H1 (cell line): ENCODE data around the gene ABI2. TPM values are rescaled to one million over a fixed set of nuclear protein-coding genes. Genes with fewer than 3 reads are reported as not detected.
A peak's percentile ranks its signal among the peaks of the same experiment; 100 is the strongest.

ENCODE experiments used
- CTCF ChIA-PET: fragments of 300-600 bp; sonication (Branson Sonifier 250); formaldehyde crosslinking; loops from one replicate; lab custom pipeline; 2021; ENCODE audit not compliant: partially characterized antibody; lab: Charles Lee
- POLR2A ChIA-PET: fragments of 300-600 bp; sonication (Branson Sonifier 250); formaldehyde crosslinking; loops from one replicate; lab custom pipeline; 2021; ENCODE audit warnings: inconsistent platforms; ENCODE audit not compliant: partially characterized antibody; lab: Charles Lee
- DNase-seq, 2 experiments: peaks; one replicate each; pipeline versions ENCODE4 v3.0.0 to v3.0.0-alpha.2; 2010 to 2022; ENCODE audit warnings: low spot score in 2 of 2, low read depth in 1 of 2, mixed read lengths in 1 of 2
- FAIRE-seq: peaks from 2 replicates; lab custom pipeline; 2011; peaks lifted over from hg19 to GRCh38; lab: Jason Lieb, UNC
- H2AFZ ChIP-seq: 2 replicates; pipeline ENCODE4 v1.8.1; 2012; ENCODE audit warnings: low read length, inconsistent platforms
- H2AK5ac ChIP-seq: 2 replicates; pipeline ENCODE4 v1.6.1; 2013; ENCODE audit warnings: low read depth, low read length
- H2BK120ac ChIP-seq: replicated peaks from 2 replicates; pipeline ENCODE3; 2013; ENCODE audit warnings: low read depth, low read length, inconsistent platforms
- H2BK12ac ChIP-seq: 2 replicates; pipeline ENCODE4 v1.6.1; 2013; ENCODE audit warnings: low read depth, low read length
- H2BK15ac ChIP-seq: 2 replicates; pipeline ENCODE4 v1.6.1; 2013; ENCODE audit warnings: low read length
- H2BK20ac ChIP-seq: 2 replicates; pipeline ENCODE4 v1.6.1; 2013; ENCODE audit warnings: low read length
- H2BK5ac ChIP-seq: 2 replicates; pipeline ENCODE4 v1.6.1; 2013; ENCODE audit warnings: low read depth, low read length
- H3K14ac ChIP-seq: 2 replicates; pipeline ENCODE4 v1.6.1; 2013; ENCODE audit warnings: inconsistent platforms; ENCODE audit not compliant: insufficient read length
- H3K18ac ChIP-seq: 2 replicates; pipeline ENCODE4 v1.6.1; 2013; ENCODE audit warnings: low read length; ENCODE audit errors: extremely low read depth
- H3K23ac ChIP-seq: 2 replicates; pipeline ENCODE4 v1.6.1; 2013; ENCODE audit warnings: inconsistent platforms; ENCODE audit not compliant: insufficient read length
- H3K23me2 ChIP-seq: 2 replicates; pipeline ENCODE4 v1.6.1; 2013; ENCODE audit warnings: low read depth, low read length
- H3K27ac ChIP-seq: 2 replicates; pipeline ENCODE4 v1.6.1; 2011; ENCODE audit warnings: low read depth, low read length, inconsistent platforms
- H3K27me3 ChIP-seq, 4 experiments: replicated peaks in 1 of 4; 1 replicate in 1 of 4; 2 replicates in 3 of 4; pipeline versions ENCODE4 v1.6.1 to v1.8.1; 2011 to 2013; ENCODE audit warnings: low read length in 3 of 4, mild to moderate bottlenecking in 3 of 4, inconsistent platforms in 2 of 4, mixed read lengths in 2 of 4, moderate library complexity in 1 of 4; ENCODE audit not compliant: control insufficient read depth in 3 of 4, insufficient read depth in 3 of 4; ENCODE audit errors: extremely low read depth in 1 of 4
- H3K36me3 ChIP-seq, 4 experiments: 2 replicates each; pipeline versions ENCODE4 v1.6.1 to v1.8.1; 2011 to 2013; ENCODE audit warnings: mild to moderate bottlenecking in 4 of 4, low read length in 3 of 4, moderate library complexity in 2 of 4, control low read depth in 1 of 4, inconsistent platforms in 1 of 4; ENCODE audit not compliant: insufficient read depth in 4 of 4, control insufficient read depth in 2 of 4
- H3K4ac ChIP-seq: replicated peaks from 2 replicates; pipeline ENCODE3; 2013; ENCODE audit warnings: low read length, low read depth, mixed read lengths, inconsistent platforms; ENCODE audit not compliant: insufficient read length
- H3K4me1 ChIP-seq, 4 experiments: replicated peaks in 1 of 4; 1 replicate in 1 of 4; 2 replicates in 3 of 4; pipeline versions ENCODE4 v1.6.1 to v1.8.1; 2011 to 2013; ENCODE audit warnings: low read length in 3 of 4, inconsistent platforms in 2 of 4, mixed read lengths in 1 of 4; ENCODE audit not compliant: insufficient read depth in 4 of 4, control insufficient read depth in 3 of 4
- H3K4me2 ChIP-seq, 2 experiments: 2 replicates each; pipeline versions ENCODE4 v1.6.1 to v1.8.1; 2011 to 2013; ENCODE audit warnings: low read depth in 2 of 2, low read length in 2 of 2, control low read depth in 1 of 2, inconsistent platforms in 1 of 2, mild to moderate bottlenecking in 1 of 2; ENCODE audit not compliant: insufficient read depth in 1 of 2
- H3K4me3 ChIP-seq, 4 experiments: fragments of 200-600, 300-600 bp in 1 of 4; sonication (generic), shearing (Covaris generic), sonication (Bioruptor Twin) in 1 of 4; 2 replicates each; pipeline versions ENCODE4 v1.5.1 to v1.8.1; 2011 to 2016; ENCODE audit warnings: low read length in 4 of 4, low read depth in 3 of 4, control low read depth in 2 of 4, inconsistent platforms in 2 of 4, mild to moderate bottlenecking in 2 of 4, mixed read lengths in 1 of 4, moderate library complexity in 1 of 4; ENCODE audit not compliant: insufficient read depth in 2 of 4; ENCODE audit errors: extremely low read depth in 1 of 4
- H3K56ac ChIP-seq: replicated peaks from 2 replicates; pipeline ENCODE3; 2013; ENCODE audit warnings: low read depth, mild to moderate bottlenecking, mixed read lengths, low read length, inconsistent platforms; ENCODE audit not compliant: insufficient read length
- H3K79me1 ChIP-seq: 2 replicates; pipeline ENCODE4 v1.6.1; 2013; ENCODE audit warnings: low read depth, low read length, control low read depth
- H3K79me2 ChIP-seq, 2 experiments: 2 replicates each; pipeline versions ENCODE4 v1.6.1 to v1.8.1; 2012 to 2013; ENCODE audit warnings: low read length in 2 of 2, mild to moderate bottlenecking in 2 of 2, inconsistent platforms in 1 of 2; ENCODE audit not compliant: insufficient read depth in 2 of 2, control insufficient read depth in 1 of 2
- H3K9ac ChIP-seq, 4 experiments: replicated peaks in 1 of 4; 1 replicate in 1 of 4; 2 replicates in 3 of 4; pipeline versions ENCODE4 v1.6.1 to v1.8.1; 2011 to 2013; ENCODE audit warnings: low read depth in 3 of 4, low read length in 3 of 4, control low read depth in 2 of 4, mild to moderate bottlenecking in 2 of 4, moderate library complexity in 2 of 4, inconsistent platforms in 1 of 4; ENCODE audit errors: extremely low read depth in 1 of 4
- H3K9me3 ChIP-seq, 2 experiments: 2 replicates each; pipeline versions ENCODE4 v1.6.1 to v1.8.1; 2012 to 2013; ENCODE audit warnings: mild to moderate bottlenecking in 2 of 2, moderate library complexity in 2 of 2, control low read depth in 1 of 2, inconsistent platforms in 1 of 2, low read depth in 1 of 2, low read length in 1 of 2, mixed read lengths in 1 of 2; ENCODE audit not compliant: insufficient read depth in 2 of 2
- H4K20me1 ChIP-seq, 2 experiments: replicated peaks in 1 of 2; 2 replicates each; pipeline versions ENCODE3 to v1.8.1; 2011 to 2013; ENCODE audit warnings: inconsistent platforms in 2 of 2, low read length in 2 of 2, mild to moderate bottlenecking in 1 of 2; ENCODE audit not compliant: insufficient read depth in 2 of 2, control insufficient read depth in 1 of 2
- H4K5ac ChIP-seq: 2 replicates; pipeline ENCODE4 v1.6.1; 2013; ENCODE audit warnings: low read length, low read depth, mixed read lengths, inconsistent platforms; ENCODE audit not compliant: insufficient read length
- H4K8ac ChIP-seq: 2 replicates; pipeline ENCODE4 v1.8.0; 2013; ENCODE audit warnings: mild to moderate bottlenecking, moderate library complexity, low read length, inconsistent platforms; ENCODE audit not compliant: insufficient read depth; ENCODE audit errors: extremely low read depth
- H4K91ac ChIP-seq: replicated peaks from 2 replicates; pipeline ENCODE3; 2013; ENCODE audit warnings: low read length, mixed read lengths, inconsistent platforms; ENCODE audit not compliant: insufficient read length
- CHD1 ChIP-seq: IDR thresholded peaks from 2 replicates; pipeline ENCODE4 v1.6.1; 2012; ENCODE audit warnings: low read depth, low read length, improper control_type of control experiment
- EGR1 ChIP-seq: IDR thresholded peaks from 2 replicates; pipeline ENCODE4 v1.6.1; 2011; ENCODE audit warnings: low read depth, low read length, borderline replicate concordance
- POLR2A ChIP-seq, 2 experiments: IDR thresholded peaks; 1 replicate in 1 of 2; 2 replicates in 1 of 2; pipeline ENCODE4 v1.6.1; 2011; ENCODE audit warnings: low read depth in 2 of 2, low read length in 2 of 2, mild to moderate bottlenecking in 2 of 2; ENCODE audit errors: control extremely low read depth in 1 of 2
- SAP30 ChIP-seq: fragments of 300-600 bp; sonication (generic); IDR thresholded peaks from 2 replicates; pipeline ENCODE4 v1.7.1; 2012; ENCODE audit warnings: low read length, moderate library complexity, mild to moderate bottlenecking, inconsistent platforms; ENCODE audit not compliant: insufficient read depth, insufficient replicate concordance
- SIRT6 ChIP-seq: IDR thresholded peaks from one replicate; pipeline ENCODE4 v1.7.1; 2012; ENCODE audit warnings: low read length, inconsistent platforms
- SIX5 ChIP-seq: IDR thresholded peaks from 2 replicates; pipeline ENCODE4 v1.6.1; 2011; ENCODE audit warnings: mild to moderate bottlenecking, low read depth, low read length
- SUZ12 ChIP-seq: fragments of 200-600 bp; sonication (generic); IDR thresholded peaks from 2 replicates; pipeline ENCODE4 v1.6.1; 2012; ENCODE audit warnings: mild to moderate bottlenecking, inconsistent platforms, low read length, moderate library complexity, mixed read lengths
- TAF1 ChIP-seq: IDR thresholded peaks from 2 replicates; pipeline ENCODE4 v1.6.1; 2011; ENCODE audit warnings: mild to moderate bottlenecking, low read depth, low read length
- WGBS, 2 experiments: shearing (Covaris generic) in 1 of 2; methylation state at CpG; one replicate each; pipeline versions ENCODE4 v1.1.6 to v1.1.7; 2013 to 2015; ENCODE audit warnings: low lambda C conversion rate in 2 of 2, mixed read lengths in 2 of 2, inconsistent platforms in 1 of 2, low coverage in 1 of 2, missing lambda C conversion rate in 1 of 2; ENCODE audit not compliant: insufficient replicate concordance in 2 of 2, insufficient coverage in 1 of 2, insufficient read length in 1 of 2; ENCODE audit errors: extremely low coverage in 1 of 2, missing lambda C conversion rate in 1 of 2; 5-methylcytosine and 5-hydroxymethylcytosine counted together
- polyA plus RNA-seq, 7 experiments: library from polyadenylated mRNA; depleted of rRNA in 3 of 7; stranded (reverse) in 5 of 7; unstranded in 2 of 7; fragments of >200 nt in 5 of 7; fragments of 200-250 nt in 2 of 7; gene quantifications; 1 replicate in 5 of 7; 2 replicates in 1 of 7; 4 replicates in 1 of 7; pipeline versions ENCODE4 v1.2.1 to v1.2.3, GENCODE V29; 2011 to 2013; ENCODE audit warnings: missing spikeins in 2 of 7, mixed read lengths in 2 of 7
- total RNA-seq: library from RNA; stranded (reverse); fragmentation: NEBNext Ultra II Directional; extraction: Animal tissue kit (Norgen Biotek cat#: 25700); gene quantifications from 2 replicates; pipeline ENCODE4 v1.2.1, GENCODE V29; 2021

Gene ABI2
- total and polyA plus RNA-seq, 2 of the 8 experiments (the other 6 are each of a cell fraction or from before 2014, with no cell fraction given), result 62.3 to 118 TPM

- Histone ChIP-seq H3K14ac (no peak overlapping the region), H3K4me3 (peak overlapping the region; percentile 84 to 99 (median 92)), H2BK15ac (no peak overlapping the region), H3K9me3 (no peaks in the 10 kb centered on the region), H3K4ac (no peak overlapping the region), H2BK12ac (no peak overlapping the region), H2AK5ac (no peak overlapping the region), H3K9ac (peak overlapping the region; percentile 78 to 90 (median 83)), H3K56ac (peak overlapping the region; percentile 46), H2BK5ac (no peak overlapping the region; the same call in 1 of the 2 replicates), H2AFZ (no peak overlapping the region), H3K23ac (no peak overlapping the region), H3K4me2 (peak overlapping the region; percentile 62 to 89), H4K8ac (no peak overlapping the region), H3K18ac (peak overlapping the region; percentile 79; the same call in 1 of the 2 replicates), H3K27ac (peak overlapping the region; percentile 83; the same call in 1 of the 2 replicates), H3K79me1 (no peaks in the 10 kb centered on the region; the same call in 1 of the 2 replicates), H3K23me2 (peaks cover 4% of the 10 kb centered on the region; the same call in 1 of the 2 replicates), H2BK120ac (no peak overlapping the region), H2BK20ac (no peak overlapping the region), H3K4me1 (peaks cover 0 to 2% (median 0%) of the 10 kb centered on the region in 4 experiments; a peak in 1 of 7 replicates), H3K79me2 (peaks cover 20 to 52% of the 10 kb centered on the region in 2 experiments), H4K5ac (peak overlapping the region; percentile 4), H4K91ac (no peak overlapping the region), H4K20me1 (peaks cover 1 to 3% of the 10 kb centered on the region in 2 experiments), H3K27me3 (no peaks in the 10 kb centered on the region), H3K36me3 (no peaks in the 10 kb centered on the region)
- WGBS, 2 experiments, result 8% methylated on average over 30 of the region's 31 CpGs; no CpG with 5 or more reads in 1 of the 2 experiments
- POLR2A ChIA-PET, result interaction anchor here (0.7 to 3.9 kb wide), 15 partner anchors 7 to 314 kb away, joined by 3 to 40 read pairs (median 4); partner anchors contain the start of genes CYP20A1 and NBEAL1
- TF ChIP-seq SIX5 (no peak), TAF1 (peak; percentile 56), SIRT6 (no peak), EGR1 (peak; percentile 99), CHD1 (0 out of 2 replicates have a peak, but pooled peaks have one; percentile 8), SUZ12 (no peak), POLR2A (IDR thresholded peaks at IDR 0.05; ENCODE audit: control extremely low read depth in 1 of 2, low read depth in 2 of 2, low read length in 2 of 2) (peak in 1 of 2 experiments; percentile 39; a peak in 2 of 3 replicates), SAP30 (peak; percentile 67)
- CTCF ChIA-PET, result interaction anchor here (0.7 to 0.9 kb wide), 2 partner anchors 12 to 46 kb away, joined by 3 read pairs; no protein-coding TSS in a partner anchor
- no peak for FAIRE-seq
- DNase-seq, result no peak
Measured at GRCh38 chr2:203328760-203329540, 756 bp downstream of the ABI2 start.
